OCI-LY7 (cell line): ENCODE measurements around the gene TNS1. TPM values are rescaled to one million over a fixed set of nuclear protein-coding genes. Genes with fewer than 3 reads are reported as not detected.

Experiments
- BruUV-seq: library from RNA; stranded (reverse); fragments of 400-500 nt; replicated peaks from 2 replicates; lab custom pipeline; 2021; lab: Mats Ljungman, UMichigan
- CTCF ChIA-PET: fragments of 300-600 bp; sonication (Branson Sonifier 250); formaldehyde crosslinking; loops from one replicate; lab custom pipeline; 2022; ENCODE audit warnings: antibody characterized with exemption; ENCODE audit not compliant: unreplicated experiment; lab: Charles Lee
- POLR2A ChIA-PET: fragments of 300-600 bp; sonication (Branson Sonifier 250); formaldehyde crosslinking; loops from one replicate; lab custom pipeline; 2022; ENCODE audit warnings: antibody characterized with exemption; lab: Charles Lee
- DNase-seq: peaks from one replicate; pipeline ENCODE4 v3.0.0-alpha.2; 2015; ENCODE audit warnings: low spot score
- H2AFZ ChIP-seq: fragments of 200-600 bp; sonication (generic), shearing (Covaris generic); 2 replicates; pipeline ENCODE4 v1.6.1; 2014; ENCODE audit warnings: mild to moderate bottlenecking, antibody characterized with exemption, low read length, moderate library complexity
- H3K27ac ChIP-seq: fragments of 200-600 bp; sonication (generic); 2 replicates; pipeline ENCODE4 v1.5.1; 2014; ENCODE audit warnings: mixed run types, low read depth, mild to moderate bottlenecking, moderate library complexity, low read length, inconsistent platforms; ENCODE audit not compliant: poor library complexity, severe bottlenecking
- H3K36me3 ChIP-seq: fragments of 200-600 bp; sonication (generic); 2 replicates; pipeline ENCODE4 v1.6.1; 2014; ENCODE audit warnings: mild to moderate bottlenecking, antibody characterized with exemption, low read length, moderate library complexity, mixed read lengths; ENCODE audit not compliant: insufficient read depth
- H3K4me1 ChIP-seq: fragments of 200-600 bp; sonication (generic); 2 replicates; pipeline ENCODE4 v1.5.1; 2014; ENCODE audit warnings: mild to moderate bottlenecking, low read length; ENCODE audit not compliant: insufficient read depth, poor library complexity, severe bottlenecking
- H3K4me2 ChIP-seq: fragments of 200-600 bp; sonication (generic); 2 replicates; pipeline ENCODE4 v1.6.1; 2014; ENCODE audit warnings: mild to moderate bottlenecking, low read length
- H3K4me3 ChIP-seq: fragments of 200-600 bp; sonication (generic); 2 replicates; pipeline ENCODE4 v1.5.1; 2014; ENCODE audit warnings: mild to moderate bottlenecking, low read depth, low read length; ENCODE audit not compliant: poor library complexity, severe bottlenecking
- H3K79me2 ChIP-seq: fragments of 200-600 bp; sonication (generic); 2 replicates; pipeline ENCODE4 v1.6.1; 2016; ENCODE audit warnings: low read depth, mild to moderate bottlenecking, low read length, moderate library complexity, mixed read lengths; ENCODE audit not compliant: insufficient read depth
- H3K9me2 ChIP-seq: fragments of 200-600 bp; sonication (generic); 2 replicates; pipeline ENCODE4 v1.6.1; 2016; ENCODE audit warnings: mild to moderate bottlenecking, low read length, mixed read lengths; ENCODE audit not compliant: insufficient read depth
- H3K9me3 ChIP-seq: fragments of 200-600 bp; sonication (generic); 2 replicates; pipeline ENCODE4 v1.6.1; 2014; ENCODE audit warnings: mild to moderate bottlenecking, mixed run types, low read length, mixed read lengths
- H4K20me1 ChIP-seq: fragments of 200-600 bp; sonication (generic); 2 replicates; pipeline ENCODE4 v1.6.1; 2014; ENCODE audit warnings: mild to moderate bottlenecking, antibody characterized with exemption, low read length, moderate library complexity, mixed read lengths; ENCODE audit not compliant: insufficient read depth
- EZH2phosphoT487 ChIP-seq: fragments of 200-600 bp; sonication (generic); IDR thresholded peaks from 2 replicates; pipeline ENCODE4 v1.6.1; 2018; ENCODE audit warnings: low read depth, borderline replicate concordance, mild to moderate bottlenecking, mixed run types, antibody characterized with exemption, low read length, moderate library complexity, mixed read lengths
- intact Hi-C: fragments of 100-400 bp; cut with micrococcal nuclease; formaldehyde crosslinking; loops from one replicate; pipeline ENCODE4 v1.10.0; 2022; ENCODE audit not compliant: unreplicated experiment
- total RNA-seq, 2 experiments: library from RNA; depleted of rRNA in 1 of 2; stranded (reverse); fragments of >200 nt in 1 of 2; shearing (Covaris generic) in 1 of 2; gene quantifications; 2 replicates each; pipeline ENCODE4 v1.2.3, GENCODE V29; 2014 to 2022
- TF ChIP-seq, protein P1 (sequence below): fragments of 200-600 bp; sonication (generic); conservative IDR thresholded peaks from 2 replicates; pipeline ENCODE4 v1.5.1; 2014; ENCODE audit warnings: mild to moderate bottlenecking, antibody characterized with exemption, low read length, moderate library complexity, mixed read lengths

TNS1 gene
- total RNA-seq, 2 experiments from 2014 or later: not detected

DNA sequence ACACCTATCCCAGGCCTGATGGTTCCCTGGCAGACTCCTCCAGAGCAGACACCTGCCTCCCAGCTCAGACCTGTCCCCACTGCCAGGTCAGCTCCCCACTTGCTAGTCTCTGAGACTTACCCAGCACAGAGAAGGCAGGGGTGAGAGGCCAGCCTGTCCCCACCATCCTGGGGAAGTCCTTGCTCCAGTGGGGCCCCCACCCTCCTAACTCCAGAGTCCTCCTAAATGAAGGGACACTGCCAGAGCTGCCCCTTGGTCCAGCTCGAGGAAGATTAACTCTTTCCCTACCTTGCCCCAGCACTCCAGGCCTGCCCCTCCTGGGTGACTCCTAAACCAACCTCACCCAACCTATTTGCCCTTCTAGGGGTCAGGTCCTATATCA is 30.4 kb upstream of the TNS1 start:
- H2AFZ ChIP-seq: no peak overlapping the region
- CTCF ChIA-PET: no interaction called here

DNA sequence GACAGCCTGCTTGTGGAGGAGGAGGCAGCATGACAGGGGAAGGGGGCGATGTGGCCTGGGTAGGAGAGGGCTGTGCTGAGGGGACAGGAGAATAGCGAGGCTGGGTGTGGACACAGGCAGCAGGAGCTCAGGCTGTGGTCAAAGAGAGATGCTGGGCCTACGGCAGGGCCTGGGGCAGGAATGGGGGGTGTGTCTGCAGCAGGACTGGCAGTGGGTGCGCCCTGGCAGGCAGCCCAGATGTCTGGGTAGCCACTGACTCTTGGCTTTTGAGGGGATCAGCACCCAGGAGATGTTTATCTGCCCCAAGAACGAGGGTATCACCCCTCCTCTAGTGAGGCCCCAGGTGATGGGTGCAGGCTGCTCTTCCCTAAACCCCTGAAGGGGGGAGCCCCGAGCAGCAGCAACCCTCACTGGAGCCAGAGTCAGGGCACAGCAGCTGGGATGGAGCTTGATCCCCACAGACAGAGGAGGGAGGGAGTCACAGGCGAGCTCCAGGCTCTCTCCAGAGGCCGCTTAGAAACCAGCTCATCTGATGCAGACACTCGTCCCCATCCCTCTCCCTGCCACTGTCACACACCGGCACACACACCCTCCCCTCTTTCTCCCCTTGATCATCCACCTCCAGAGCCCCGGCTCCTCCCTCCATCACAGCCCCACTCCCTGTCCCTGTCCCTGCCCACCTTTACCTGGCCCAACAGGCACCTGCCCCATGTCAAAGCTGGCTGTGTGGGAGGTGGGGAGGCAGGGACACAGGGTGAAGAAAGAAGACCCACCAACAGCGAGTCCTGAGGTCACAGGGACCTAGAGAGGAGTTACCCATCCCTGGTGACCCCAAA is 29.8 kb upstream of the TNS1 start:
- no peak for TF ChIP-seq EZH2phosphoT487
- TF ChIP-seq, protein P1, sequence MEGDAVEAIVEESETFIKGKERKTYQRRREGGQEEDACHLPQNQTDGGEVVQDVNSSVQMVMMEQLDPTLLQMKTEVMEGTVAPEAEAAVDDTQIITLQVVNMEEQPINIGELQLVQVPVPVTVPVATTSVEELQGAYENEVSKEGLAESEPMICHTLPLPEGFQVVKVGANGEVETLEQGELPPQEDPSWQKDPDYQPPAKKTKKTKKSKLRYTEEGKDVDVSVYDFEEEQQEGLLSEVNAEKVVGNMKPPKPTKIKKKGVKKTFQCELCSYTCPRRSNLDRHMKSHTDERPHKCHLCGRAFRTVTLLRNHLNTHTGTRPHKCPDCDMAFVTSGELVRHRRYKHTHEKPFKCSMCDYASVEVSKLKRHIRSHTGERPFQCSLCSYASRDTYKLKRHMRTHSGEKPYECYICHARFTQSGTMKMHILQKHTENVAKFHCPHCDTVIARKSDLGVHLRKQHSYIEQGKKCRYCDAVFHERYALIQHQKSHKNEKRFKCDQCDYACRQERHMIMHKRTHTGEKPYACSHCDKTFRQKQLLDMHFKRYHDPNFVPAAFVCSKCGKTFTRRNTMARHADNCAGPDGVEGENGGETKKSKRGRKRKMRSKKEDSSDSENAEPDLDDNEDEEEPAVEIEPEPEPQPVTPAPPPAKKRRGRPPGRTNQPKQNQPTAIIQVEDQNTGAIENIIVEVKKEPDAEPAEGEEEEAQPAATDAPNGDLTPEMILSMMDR: no peak
- no peaks in the 10 kb centered on the region for H3K9me3 ChIP-seq
- POLR2A ChIA-PET: no interaction called here
- H3K4me2 ChIP-seq: no peak overlapping the region
- DNase-seq: no peak
- H3K4me3 ChIP-seq: no peak overlapping the region
- no peak overlapping the region for H2AFZ ChIP-seq
- H3K27ac ChIP-seq: no peak overlapping the region
- no peaks in the 10 kb centered on the region for H3K36me3 ChIP-seq
- no peaks in the 10 kb centered on the region for H3K79me2 ChIP-seq
- no TSS peak for BruUV-seq
- no peaks in the 10 kb centered on the region for H4K20me1 ChIP-seq
- no peaks in the 10 kb centered on the region for H3K4me1 ChIP-seq
- intact Hi-C loops: no loop called here
- no peaks in the 10 kb centered on the region for H3K9me2 ChIP-seq
- CTCF ChIA-PET: no interaction called here

More for the DNA sequence above, 30.4 kb upstream of the TNS1 start:
- no peak for DNase-seq
- H3K4me1 ChIP-seq: no peaks in the 10 kb centered on the region
- POLR2A ChIA-PET: no interaction called here
- no peak overlapping the region for H3K4me3 ChIP-seq
- H3K36me3 ChIP-seq: no peaks in the 10 kb centered on the region
- H4K20me1 ChIP-seq: no peaks in the 10 kb centered on the region
- intact Hi-C loops: no loop called here
- no peak overlapping the region for H3K4me2 ChIP-seq
- H3K79me2 ChIP-seq: no peaks in the 10 kb centered on the region
- H3K27ac ChIP-seq: no peak overlapping the region
- no peaks in the 10 kb centered on the region for H3K9me3 ChIP-seq
- BruUV-seq: no TSS peak
- TF ChIP-seq EZH2phosphoT487: no peak
- TF ChIP-seq, protein P1: no peak
- H3K9me2 ChIP-seq: no peaks in the 10 kb centered on the region

DNA sequence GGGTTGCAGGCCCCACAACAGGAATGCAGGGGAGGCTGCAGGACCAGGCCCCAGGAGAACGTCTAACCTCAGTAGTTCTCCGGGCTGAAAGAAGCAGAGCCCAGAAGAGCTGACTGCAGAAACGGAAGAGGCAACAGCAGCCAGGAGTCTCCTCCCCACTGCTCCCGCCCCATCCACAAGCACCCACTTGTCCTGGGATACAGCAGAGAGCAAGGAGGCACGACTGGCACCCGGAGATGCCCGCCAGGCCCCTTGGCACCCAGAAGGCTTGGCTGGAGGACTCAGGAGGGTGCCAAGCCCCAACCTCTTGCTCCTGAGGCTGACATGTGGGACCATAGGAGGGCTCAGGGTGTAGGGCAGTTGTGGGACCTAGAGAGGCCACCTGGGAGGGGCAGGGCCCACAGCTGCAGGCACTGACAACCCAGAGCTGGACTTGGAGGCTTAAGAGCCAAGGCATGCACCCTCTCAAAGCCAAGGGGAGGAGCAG is 29.0 kb upstream of the TNS1 start:
- intact Hi-C loops: no loop called here
- ChIA-PET CTCF (no interaction called here), POLR2A (no interaction called here)
- Histone ChIP-seq H3K4me1 (no peaks in the 10 kb centered on the region), H4K20me1 (no peaks in the 10 kb centered on the region), H2AFZ (no peak overlapping the region), H3K4me3 (no peak overlapping the region), H3K27ac (no peak overlapping the region), H3K4me2 (no peak overlapping the region), H3K9me3 (no peaks in the 10 kb centered on the region), H3K79me2 (no peaks in the 10 kb centered on the region), H3K9me2 (no peaks in the 10 kb centered on the region), H3K36me3 (no peaks in the 10 kb centered on the region)
- BruUV-seq: no TSS peak
- TF ChIP-seq, protein P1: no peak
- no peak for TF ChIP-seq EZH2phosphoT487
- DNase-seq: no peak
